HG03442 (cell line): ENCODE results near the gene LAMA5.

Experiments used
- ATAC-seq: cut with Tn5 transposase; IDR thresholded peaks from one replicate; pipeline ENCODE4 v1.9.1; 2021; ENCODE audit warnings: mild to moderate bottlenecking, moderate library complexity; ENCODE audit not compliant: unreplicated experiment

The LAMA5 gene

GRCh38 chr20:62348604-62349003, 18.5 kb downstream of the LAMA5 start:
- ATAC-seq = no peak

DNA sequence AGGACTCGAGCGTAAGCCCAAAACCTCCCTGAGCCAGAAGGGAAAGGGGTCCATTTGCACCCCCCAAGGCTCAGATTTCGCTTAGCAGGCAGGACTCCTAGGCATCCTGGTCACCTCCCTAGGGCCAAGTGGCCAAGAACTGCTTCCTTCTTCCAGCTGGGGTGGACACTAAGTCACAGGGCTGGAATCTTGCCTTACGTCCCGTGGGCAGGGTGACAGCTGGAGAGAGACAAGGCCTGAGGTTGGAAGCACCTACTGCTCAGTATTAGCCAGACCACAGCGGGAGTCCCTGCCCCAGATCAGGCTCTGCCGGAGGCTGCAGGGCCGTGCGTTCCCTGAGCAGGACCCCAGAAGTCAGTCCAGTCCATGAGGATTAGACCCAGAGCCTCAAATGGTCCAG, 19.7 kb downstream of the LAMA5 start:
- ATAC-seq = no peak

DNA sequence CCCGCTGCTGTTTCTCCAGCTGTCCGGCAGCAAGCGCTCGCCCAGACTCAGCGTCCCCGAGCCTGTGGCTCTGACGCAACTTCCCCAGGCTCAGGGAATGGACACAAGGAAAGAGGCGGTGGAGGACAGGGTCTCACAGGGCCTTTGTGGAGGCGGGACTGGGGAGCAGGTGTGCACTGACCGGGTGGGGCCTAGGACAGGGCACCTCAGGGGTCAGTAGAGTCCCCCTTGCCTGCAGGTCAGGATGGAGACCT, 20.0 kb downstream of the LAMA5 start:
- no peak for ATAC-seq

DNA sequence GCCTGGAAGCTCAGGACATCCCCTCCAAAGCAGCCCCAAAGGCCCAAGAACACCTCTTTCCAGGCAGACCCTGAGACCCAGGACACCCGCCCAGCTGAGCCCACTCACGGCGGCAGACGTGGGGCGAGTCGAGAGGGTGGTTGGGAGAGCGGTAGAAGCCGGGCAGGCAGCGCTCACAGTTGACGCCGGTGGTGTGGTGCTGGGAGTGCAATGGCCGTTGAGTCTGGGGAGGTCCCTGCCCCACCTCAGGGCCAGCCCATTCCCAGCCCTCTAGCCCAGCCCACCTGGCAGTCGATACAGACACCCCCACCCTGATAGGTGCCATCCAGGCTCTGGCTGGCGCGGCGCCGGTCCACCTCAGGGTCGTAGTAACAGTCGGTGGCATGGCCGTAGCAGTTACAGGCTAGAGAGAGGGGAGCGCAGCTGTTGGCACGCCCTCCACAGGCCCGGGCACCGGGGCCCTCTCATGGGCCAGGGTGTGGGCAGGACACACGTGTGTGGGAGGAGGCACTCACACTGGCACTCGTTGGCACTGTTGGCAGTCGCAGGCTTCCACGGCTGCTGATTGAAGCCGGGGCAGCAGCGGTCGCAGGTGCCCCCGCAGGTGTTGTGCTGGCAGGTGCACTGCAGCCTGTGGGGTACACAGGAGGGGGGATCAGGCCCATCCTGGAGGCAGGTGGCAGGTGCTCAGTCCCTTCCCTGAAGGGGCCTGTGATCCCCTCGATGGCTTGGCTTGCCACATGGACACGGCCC, 20.5 kb downstream of the LAMA5 start:
- no peak for ATAC-seq

DNA sequence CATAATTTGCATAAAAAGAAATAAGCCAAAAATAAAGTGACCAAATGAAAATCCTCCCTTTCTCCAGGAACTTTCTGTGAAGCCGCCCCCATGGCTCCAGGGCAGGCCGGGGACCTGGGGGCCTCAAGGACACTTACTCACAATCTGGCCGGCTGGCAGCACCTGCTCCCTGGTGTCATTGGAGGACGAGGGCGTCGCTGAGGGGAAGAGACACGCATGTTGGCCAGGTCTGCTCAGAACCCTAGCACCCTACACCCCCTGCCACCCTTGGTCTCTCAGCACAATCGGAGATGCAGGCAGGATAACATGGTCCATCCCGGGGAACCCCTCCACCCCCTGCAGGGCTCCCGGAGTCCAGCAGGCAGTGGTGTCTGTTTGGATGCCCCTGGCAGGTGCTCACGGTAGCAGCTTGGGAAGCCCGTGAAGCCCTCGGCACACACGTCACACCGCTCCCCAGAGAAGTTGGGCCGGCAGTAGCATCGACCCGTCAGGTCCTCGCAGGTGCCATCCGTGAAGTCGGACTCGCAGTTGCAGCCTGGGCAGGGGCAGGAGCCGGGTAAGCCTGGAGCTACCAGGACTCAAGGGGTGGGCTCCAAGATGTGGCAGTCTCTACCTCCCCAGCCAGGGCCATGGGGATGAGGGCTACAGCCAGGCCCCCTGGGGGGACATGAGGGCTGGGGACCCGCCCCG, 21.3 kb downstream of the LAMA5 start:
- ATAC-seq = no peak

GRCh38 chr20:62344782-62345181, 22.3 kb downstream of the LAMA5 start:
- ATAC-seq = no peak

GRCh38 chr20:62344092-62344491, 23.0 kb downstream of the LAMA5 start:
- ATAC-seq = no peak

GRCh38 chr20:62342910-62343309, 24.2 kb downstream of the LAMA5 start:
- no peak for ATAC-seq

DNA sequence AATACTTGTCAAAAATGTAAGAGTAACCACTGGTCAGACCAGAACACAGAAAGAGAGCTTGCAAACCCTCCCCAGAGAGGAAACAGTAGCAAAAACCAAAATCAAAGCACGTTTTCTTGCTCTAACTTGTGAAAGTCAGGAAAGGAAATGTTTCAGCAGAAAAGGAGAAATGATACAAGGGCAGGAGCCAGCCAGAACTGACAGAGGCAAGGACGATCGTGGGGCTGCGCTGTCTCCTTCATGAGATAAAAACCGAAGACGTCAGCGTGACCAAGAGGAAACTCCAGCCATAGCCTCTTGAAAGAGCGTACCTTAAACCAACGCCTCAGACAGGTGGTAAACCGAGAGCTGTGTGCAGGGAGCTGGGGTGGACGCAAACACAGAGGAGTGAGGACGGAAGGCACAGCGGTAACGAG, 27.5 kb downstream of the LAMA5 start:
- ATAC-seq = peak; percentile 59

DNA sequence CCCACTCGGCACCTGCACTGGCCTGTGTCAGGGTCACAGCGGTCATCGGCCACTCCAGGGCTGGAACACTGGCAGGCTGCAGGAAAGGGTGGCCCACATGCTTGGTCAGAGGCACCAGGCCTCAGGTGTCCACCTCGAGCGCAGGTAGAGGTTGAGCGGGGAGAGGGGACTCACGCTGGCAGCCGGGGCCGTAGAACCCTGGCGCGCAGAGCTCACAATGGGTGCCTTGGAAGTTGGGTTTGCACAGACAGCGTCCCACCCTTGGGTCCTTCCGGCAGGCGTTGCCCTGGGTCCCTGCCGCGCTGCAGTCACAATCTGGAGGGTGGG, 28.9 kb downstream of the LAMA5 start:
- ATAC-seq = no peak

DNA sequence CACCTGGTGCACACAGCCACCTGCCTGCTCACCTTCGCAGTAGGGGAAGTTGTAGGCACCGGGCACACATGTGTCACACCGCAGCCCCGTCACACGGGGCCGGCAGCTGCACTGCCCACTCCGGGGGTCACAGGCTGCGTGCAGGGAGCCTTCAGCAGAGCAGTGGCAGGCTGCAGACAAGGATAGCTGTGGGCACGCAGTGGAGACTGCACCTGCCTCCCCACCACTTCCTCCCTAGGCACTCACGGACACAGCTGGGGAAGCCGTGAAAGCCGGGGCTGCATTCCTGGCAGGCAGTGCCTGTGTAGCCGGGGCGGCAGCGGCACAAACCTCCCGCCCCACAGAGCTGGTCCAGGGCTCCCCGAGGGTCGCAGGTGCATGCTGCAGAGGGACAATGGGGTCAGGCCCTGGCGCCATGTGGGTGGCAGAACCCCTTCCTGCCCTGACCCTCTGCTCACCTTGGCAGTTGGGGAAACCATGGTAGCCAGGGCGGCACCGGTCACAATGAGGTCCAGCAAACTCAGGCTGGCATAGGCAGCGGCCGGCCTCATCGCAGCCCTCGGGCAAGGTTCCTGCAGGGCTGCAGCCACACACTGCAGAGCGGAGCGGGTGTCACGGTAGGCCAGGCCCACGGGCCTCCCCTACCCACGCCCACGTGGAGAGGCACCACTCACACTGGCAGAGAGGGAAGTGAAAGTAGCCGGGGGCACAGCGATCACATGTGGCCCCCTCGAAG, 29.4 kb downstream of the LAMA5 start:
- ATAC-seq = no peak

GRCh38 chr20:62336775-62337557, 30.1 kb downstream of the LAMA5 start:
- ATAC-seq = no peak

- no peak for ATAC-seq
Observed at GRCh38 chr20:62336329-62336728, 30.8 kb downstream of the LAMA5 start.

- no peak for ATAC-seq
Observed at GRCh38 chr20:62335532-62335931, 31.6 kb downstream of the LAMA5 start.

GRCh38 chr20:62334881-62335280, 32.2 kb downstream of the LAMA5 start:
- no peak for ATAC-seq

DNA sequence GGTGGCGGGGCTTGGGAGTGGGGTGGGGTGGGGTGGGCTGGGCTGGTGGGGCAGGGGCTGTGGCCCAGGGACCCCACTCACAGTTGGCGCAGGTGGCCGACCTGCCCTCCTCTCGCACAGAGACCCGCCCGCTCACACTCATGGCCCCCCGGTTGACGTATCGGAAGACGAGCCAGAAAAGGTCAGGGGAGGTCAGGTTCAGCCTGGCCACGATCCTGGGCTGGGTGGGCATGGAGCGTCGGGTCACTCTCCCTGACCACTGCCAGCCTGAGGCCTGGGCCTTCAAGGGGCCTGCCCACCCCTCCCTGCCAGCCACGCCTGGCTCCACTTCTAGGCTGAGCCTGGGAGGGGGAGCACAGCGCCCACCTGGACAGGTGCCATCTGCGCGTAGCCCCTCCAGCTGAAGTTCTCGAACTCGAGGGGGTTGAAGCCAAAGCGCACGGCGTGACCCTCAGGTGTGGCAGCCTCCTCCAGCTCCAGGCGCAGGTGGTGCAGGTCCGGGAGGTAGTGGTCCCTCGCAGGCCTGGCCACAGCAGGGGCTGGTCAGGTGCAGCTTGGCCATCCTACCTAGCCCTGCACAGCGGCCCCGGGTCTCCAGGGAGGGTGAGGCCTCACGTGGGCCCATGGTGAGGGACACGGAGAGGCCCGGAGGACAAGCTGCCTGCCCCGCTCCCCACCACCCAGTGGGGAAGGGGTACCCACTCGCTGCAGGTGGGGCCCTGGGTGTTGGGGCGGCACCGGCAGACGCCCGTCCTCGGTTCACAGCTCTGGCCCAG, 33.1 kb downstream of the LAMA5 start:
- ATAC-seq = no peak

- ATAC-seq = no peak
Observed at GRCh38 chr20:62332989-62333819, 33.9 kb downstream of the LAMA5 start.

- no peak for ATAC-seq
Observed at GRCh38 chr20:62332421-62332820, 34.7 kb downstream of the LAMA5 start.

DNA sequence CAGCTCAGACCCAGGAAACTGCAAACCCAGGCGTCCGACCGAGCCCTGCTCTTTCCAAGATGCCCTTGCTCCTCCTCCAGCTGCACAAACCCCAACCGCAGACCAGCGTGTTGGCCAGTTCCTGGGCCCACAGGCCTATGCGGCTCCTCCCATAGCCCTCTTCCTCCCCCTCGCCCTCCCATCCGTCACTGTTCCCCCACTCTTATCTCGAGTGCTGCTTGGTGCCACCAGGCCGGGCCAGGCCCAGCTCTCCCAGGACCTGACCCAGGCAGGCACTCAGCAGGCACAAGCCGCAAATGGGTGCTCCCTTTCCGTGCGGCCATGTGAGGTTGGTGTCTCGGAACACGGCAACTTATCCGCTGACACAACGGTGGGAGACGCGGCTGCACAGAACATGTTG, 35.8 kb downstream of the LAMA5 start:
- ATAC-seq = no peak
